Right hindlimb (tissue), 1 donor: ENCODE results near the gene FOXP1.

Experiments used
- DNase-seq: peaks from one replicate; pipeline ENCODE4 v3.0.0-alpha.2; 2018

Gene FOXP1

GRCh38 chr3:71012971-71013370 lies 570.6 kb downstream of the FOXP1 start:
- no peak for DNase-seq

GRCh38 chr3:71011565-71012287 lies 571.8 kb downstream of the FOXP1 start:
- DNase-seq: no peak

GRCh38 chr3:71010726-71011455 lies 572.6 kb downstream of the FOXP1 start:
- DNase-seq: no peak

- DNase-seq: no peak
These were observed 575.1 kb downstream of the FOXP1 start for GRCh38 chr3:71008350-71008935.

GRCh38 chr3:71006810-71007785 lies 576.4 kb downstream of the FOXP1 start:
- no peak for DNase-seq

- no peak for DNase-seq
These were observed 577.7 kb downstream of the FOXP1 start for GRCh38 chr3:71005702-71006321.

- DNase-seq: no peak
These were observed 580.0 kb downstream of the FOXP1 start for GRCh38 chr3:71003511-71003910.

GRCh38 chr3:71002298-71002697 lies 581.2 kb downstream of the FOXP1 start:
- DNase-seq: no peak

- no peak for DNase-seq
These were observed 582.2 kb downstream of the FOXP1 start for GRCh38 chr3:71001303-71001830.

- DNase-seq: no peak
These were observed 583.0 kb downstream of the FOXP1 start for GRCh38 chr3:71000483-71000882.

GRCh38 chr3:70999730-71000129 lies 583.8 kb downstream of the FOXP1 start:
- DNase-seq: no peak

- DNase-seq: no peak
These were observed 587.4 kb downstream of the FOXP1 start for GRCh38 chr3:70996082-70996481.

GRCh38 chr3:70994644-70995043 lies 588.9 kb downstream of the FOXP1 start:
- no peak for DNase-seq

- no peak for DNase-seq
These were observed 590.8 kb downstream of the FOXP1 start for GRCh38 chr3:70992562-70993204.

- DNase-seq: no peak
These were observed 591.4 kb downstream of the FOXP1 start for GRCh38 chr3:70992131-70992530.

- DNase-seq: no peak
These were observed 592.8 kb downstream of the FOXP1 start for GRCh38 chr3:70990723-70991122.

- DNase-seq: no peak
These were observed 593.3 kb downstream of the FOXP1 start for GRCh38 chr3:70990185-70990584.

GRCh38 chr3:70989174-70989573 lies 594.4 kb downstream of the FOXP1 start:
- DNase-seq: no peak

GRCh38 chr3:70988111-70988510 lies 595.4 kb downstream of the FOXP1 start:
- DNase-seq: no peak

- DNase-seq: no peak
These were observed 598.0 kb downstream of the FOXP1 start for GRCh38 chr3:70985572-70985971.

- DNase-seq: no peak
These were observed 598.6 kb downstream of the FOXP1 start for GRCh38 chr3:70984776-70985482.
